Medulla oblongata (tissue), 1 donor: ENCODE results near the gene PON2.
A peak's percentile ranks its signal among the peaks of the same experiment; 100 is the strongest.
"Not testable (repeated sequence)": the region's sequence is repeated elsewhere in the genome, so short reads cannot be mapped to it uniquely, and the experiment has no call there.

Experiments used
- DNase-seq: peaks from one replicate; pipeline ENCODE4 v3.0.0-alpha.2; 2015; ENCODE audit errors: extremely low spot score

Gene PON2

GRCh38 chr7:95405208-95405607 lies 29.6 kb downstream of the PON2 start:
- DNase-seq: peak; percentile 54

- peak; percentile 46 for DNase-seq
Measured at GRCh38 chr7:95404316-95404865, 30.4 kb downstream of the PON2 start.

GRCh38 chr7:95398155-95398940 lies 36.5 kb downstream of the PON2 start:
- no peak for DNase-seq

GRCh38 chr7:95397381-95397780 lies 37.4 kb downstream of the PON2 start:
- DNase-seq: no peak

- DNase-seq: no peak
Measured at GRCh38 chr7:95396136-95397032, 38.4 kb downstream of the PON2 start, which contains the start of gene PON3. PON3 (minus strand) TSS chr7:95396375; CDS start chr7:95396350, 25 bp downstream.

- no peak for DNase-seq
Measured at GRCh38 chr7:95395755-95396135, 39.1 kb downstream of the PON2 start.

GRCh38 chr7:95394370-95394769 lies 40.5 kb downstream of the PON2 start:
- DNase-seq: no peak

- DNase-seq: no peak
Measured at GRCh38 chr7:95391761-95392160, 43.1 kb downstream of the PON2 start.

- peak; percentile 44 for DNase-seq
Measured at GRCh38 chr7:95389516-95389915, 45.3 kb downstream of the PON2 start.

GRCh38 chr7:95379457-95379856 lies 55.4 kb downstream of the PON2 start:
- not testable (repeated sequence) for DNase-seq

GRCh38 chr7:95376632-95377400 lies 58.0 kb downstream of the PON2 start:
- no peak for DNase-seq

GRCh38 chr7:95375591-95376257 lies 59.1 kb downstream of the PON2 start:
- no peak for DNase-seq

- no peak for DNase-seq
Measured at GRCh38 chr7:95373323-95373722, 61.5 kb downstream of the PON2 start.

GRCh38 chr7:95368235-95368634 lies 66.6 kb downstream of the PON2 start:
- DNase-seq: no peak

- DNase-seq: no peak
Measured at GRCh38 chr7:95367606-95368005, 67.2 kb downstream of the PON2 start.

- DNase-seq: no peak
Measured at GRCh38 chr7:95365151-95365550, 69.7 kb downstream of the PON2 start.

- peak; percentile 16 for DNase-seq
Measured at GRCh38 chr7:95357623-95358022, 77.2 kb downstream of the PON2 start.
